Ectodermal cell (in vitro differentiated cells): ENCODE measurements around the gene RPL41. TPM values are rescaled to one million over a fixed set of nuclear protein-coding genes. Genes with fewer than 3 reads are reported as not detected.
"Not testable (repeated sequence)": the region's sequence is repeated elsewhere in the genome, so short reads cannot be mapped to it uniquely, and the experiment has no call there.

Source experiments
- H3K27ac ChIP-seq: 2 replicates; pipeline ENCODE4 v1.7.0; 2013; ENCODE audit warnings: mild to moderate bottlenecking, low read depth, low read length; ENCODE audit not compliant: insufficient read depth, poor library complexity, severe bottlenecking
- H3K27me3 ChIP-seq: 2 replicates; pipeline ENCODE4 v1.7.0; 2013; ENCODE audit warnings: mild to moderate bottlenecking, low read length; ENCODE audit not compliant: insufficient read depth, control insufficient read depth, poor library complexity, severe bottlenecking
- H3K36me3 ChIP-seq: one replicate; pipeline ENCODE4 v1.7.0; 2013; ENCODE audit warnings: low read length; ENCODE audit not compliant: control insufficient read depth, insufficient read depth
- H3K4me1 ChIP-seq: one replicate; pipeline ENCODE4 v1.7.0; 2013; ENCODE audit warnings: low read length; ENCODE audit not compliant: control insufficient read depth, insufficient read depth
- H3K4me3 ChIP-seq: 2 replicates; pipeline ENCODE4 v1.7.0; 2013; ENCODE audit warnings: low read depth, low read length, control low read depth; ENCODE audit not compliant: insufficient read depth
- H3K9me3 ChIP-seq: 2 replicates; pipeline ENCODE4 v1.7.0; 2013; ENCODE audit warnings: mild to moderate bottlenecking, low read length, moderate library complexity; ENCODE audit not compliant: control insufficient read depth
- WGBS, 2 experiments: methylation state at CpG; one replicate each; pipeline ENCODE4 v1.1.7; 2013; ENCODE audit warnings: missing lambda C conversion rate in 2 of 2; 5-methylcytosine and 5-hydroxymethylcytosine counted together
- polyA plus RNA-seq, 4 experiments: library from polyadenylated mRNA; stranded (reverse); fragments of 50-300 nt; gene quantifications; one replicate each; pipeline ENCODE4 v1.2.3, GENCODE V29; 2013

RPL41 gene
- polyA plus RNA-seq (2013, experiment 1 of 4): 5,286 TPM
- polyA plus RNA-seq (2013, experiment 2 of 4): 4,827 TPM
- 5,429 TPM for polyA plus RNA-seq (2013, experiment 3 of 4)
- 6,034 TPM for polyA plus RNA-seq (2013, experiment 4 of 4)

DNA sequence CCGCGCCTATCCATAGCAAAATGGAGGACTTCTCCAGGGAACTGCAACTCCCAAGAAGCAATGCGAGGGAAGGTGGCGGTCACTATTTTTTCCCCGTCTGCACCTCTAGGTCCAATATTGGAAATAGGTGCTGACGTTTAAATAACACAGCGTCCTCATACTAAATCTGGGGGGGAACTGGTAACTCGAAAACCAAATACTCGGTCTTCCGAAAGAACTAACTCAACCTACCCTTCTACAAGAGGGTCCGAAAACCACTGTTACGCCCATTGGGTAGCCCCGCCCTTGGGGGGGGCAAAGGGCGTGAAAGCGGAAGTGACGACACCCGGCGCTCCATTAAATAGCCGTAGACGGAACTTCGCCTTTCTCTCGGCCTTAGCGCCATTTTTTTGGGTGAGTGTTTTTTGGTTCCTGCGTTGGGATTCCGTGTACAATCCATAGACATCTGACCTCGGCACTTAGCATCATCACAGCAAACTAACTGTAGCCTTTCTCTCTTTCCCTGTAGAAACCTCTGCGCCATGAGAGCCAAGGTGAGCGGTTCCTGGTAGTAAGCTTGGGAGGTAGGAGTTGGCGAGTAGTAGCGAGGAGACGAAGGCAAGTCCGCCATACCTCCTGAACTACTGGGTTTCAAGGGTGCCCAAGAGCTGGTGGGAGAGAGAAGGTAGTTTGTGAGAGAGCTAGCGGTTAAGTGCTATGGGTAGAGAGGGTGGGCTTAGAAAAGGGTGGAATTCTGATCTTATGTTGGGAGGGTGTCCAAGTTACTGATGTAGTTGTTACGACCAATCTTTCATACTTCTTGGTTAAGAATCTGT lies at the start of gene RPL41:
TSS of gene RPL41 (plus strand) at position 367 of the 815 bp plus-strand sequence.
- H3K27me3 ChIP-seq: no peaks in the 10 kb centered on the region
- H3K9me3 ChIP-seq: no peaks in the 10 kb centered on the region
- WGBS, 2 experiments: 0% methylated on average over 34 of the region's 34 CpGs
- peak within 1 kb of the TSS; percentile 97 for H3K27ac ChIP-seq
- peaks cover 9% of the 10 kb centered on the region for H3K4me1 ChIP-seq
- peak within 1 kb of the TSS; percentile 86 for H3K4me3 ChIP-seq
- H3K36me3 ChIP-seq: peaks cover 35% of the 10 kb centered on the region

DNA sequence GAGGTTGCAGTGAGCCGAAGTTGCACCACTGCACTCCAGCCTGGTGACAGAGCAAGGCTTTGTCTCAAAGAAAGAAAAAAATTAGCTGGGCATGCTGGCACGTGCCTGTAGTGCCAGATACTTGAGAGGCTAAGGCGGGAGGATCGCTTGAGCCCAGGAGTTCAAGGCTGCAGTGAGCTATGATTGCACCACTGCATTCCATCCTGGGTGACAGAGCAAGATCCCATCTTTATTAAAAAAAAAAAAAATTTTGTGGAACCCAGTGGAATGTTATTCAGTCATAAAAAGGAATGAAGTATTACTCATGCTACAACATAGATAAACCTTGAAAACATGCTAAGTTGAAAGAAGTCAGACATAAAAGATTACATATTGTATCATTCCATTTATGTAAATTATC lies 44.8 kb upstream of the RPL41 start:
- no peaks in the 10 kb centered on the region for H3K4me1 ChIP-seq
- no peaks in the 10 kb centered on the region for H3K9me3 ChIP-seq
- no peak overlapping the region for H3K27ac ChIP-seq
- no peaks in the 10 kb centered on the region for H3K36me3 ChIP-seq
- WGBS, 2 experiments: 88 to 92% methylated on average over 4 of the region's 4 CpGs
- no peaks in the 10 kb centered on the region for H3K27me3 ChIP-seq
- no peak overlapping the region for H3K4me3 ChIP-seq

DNA sequence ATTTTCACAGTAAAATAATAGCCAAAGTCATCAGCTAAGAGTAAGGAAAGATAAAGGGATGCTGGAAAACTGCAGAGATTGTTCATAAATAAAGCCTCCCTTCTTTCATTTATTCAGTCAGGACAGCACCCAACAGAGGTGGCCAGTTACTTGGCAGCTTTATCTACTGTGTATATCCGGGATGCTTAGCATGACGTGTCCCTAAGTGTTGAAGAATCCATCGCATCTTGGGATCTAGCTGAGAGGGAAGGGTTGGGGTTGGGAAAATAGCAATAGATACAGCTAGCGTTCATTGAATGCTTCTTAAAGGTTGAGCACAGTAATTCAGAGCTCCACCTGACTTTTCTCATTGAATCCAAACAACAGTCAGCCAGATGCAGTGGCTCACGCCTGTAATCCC lies 42.0 kb upstream of the RPL41 start:
- Histone ChIP-seq H3K27ac (no peak overlapping the region), H3K9me3 (no peaks in the 10 kb centered on the region), H3K27me3 (peaks cover 4% of the 10 kb centered on the region), H3K36me3 (no peaks in the 10 kb centered on the region), H3K4me1 (no peaks in the 10 kb centered on the region), H3K4me3 (no peak overlapping the region)
- WGBS, 2 experiments: 91 to 95% methylated on average over 5 of the region's 5 CpGs

GRCh38 chr12:56077966-56078365 lies 38.5 kb upstream of the RPL41 start:
- WGBS, 2 experiments: 91 to 93% methylated on average over 9 of the region's 9 CpGs
- not testable (repeated sequence) for H3K9me3 ChIP-seq, H3K4me1 ChIP-seq, H3K27ac ChIP-seq, H3K4me3 ChIP-seq, H3K36me3 ChIP-seq
- H3K27me3 ChIP-seq: peaks cover 25% of the 10 kb centered on the region

DNA sequence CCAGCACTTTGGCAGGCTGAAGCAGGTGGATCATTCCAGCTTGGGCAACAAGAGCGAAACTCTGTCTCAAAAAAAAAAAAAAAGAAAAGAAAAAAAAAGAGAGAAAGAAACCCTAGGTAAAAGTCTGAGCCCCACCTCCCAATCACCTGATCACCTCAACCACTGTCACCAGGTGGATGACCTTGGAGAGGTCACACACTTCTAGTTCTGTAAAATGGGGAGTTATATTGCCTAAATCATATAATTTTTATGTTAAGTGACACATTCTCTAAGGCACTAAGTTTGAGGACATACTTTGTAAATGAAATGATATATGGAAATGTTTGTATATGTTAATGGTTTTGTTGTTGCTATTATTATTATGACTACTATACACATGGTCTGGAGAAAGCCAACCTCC lies 38.0 kb upstream of the RPL41 start:
- H3K4me3 ChIP-seq: no peak overlapping the region
- H3K27ac ChIP-seq: no peak overlapping the region

GRCh38 chr12:56078931-56079722 lies 37.3 kb upstream of the RPL41 start:
- WGBS, 2 experiments: 2% methylated on average over 48 of the region's 50 CpGs
- peak overlapping the region; percentile 50 for H3K27ac ChIP-seq
- H3K36me3 ChIP-seq: no peaks in the 10 kb centered on the region
- H3K4me3 ChIP-seq: peak overlapping the region; percentile 44
- H3K9me3 ChIP-seq: no peaks in the 10 kb centered on the region
- H3K4me1 ChIP-seq: peaks cover 5% of the 10 kb centered on the region
- H3K27me3 ChIP-seq: peaks cover 25% of the 10 kb centered on the region

More for the DNA sequence above, 38.0 kb upstream of the RPL41 start:
- peaks cover 25% of the 10 kb centered on the region for H3K27me3 ChIP-seq
- H3K9me3 ChIP-seq: no peaks in the 10 kb centered on the region
- 100% methylated on average over 1 of the region's 1 CpG for WGBS, 2 experiments
- peaks cover 5% of the 10 kb centered on the region for H3K4me1 ChIP-seq
- H3K36me3 ChIP-seq: no peaks in the 10 kb centered on the region

DNA sequence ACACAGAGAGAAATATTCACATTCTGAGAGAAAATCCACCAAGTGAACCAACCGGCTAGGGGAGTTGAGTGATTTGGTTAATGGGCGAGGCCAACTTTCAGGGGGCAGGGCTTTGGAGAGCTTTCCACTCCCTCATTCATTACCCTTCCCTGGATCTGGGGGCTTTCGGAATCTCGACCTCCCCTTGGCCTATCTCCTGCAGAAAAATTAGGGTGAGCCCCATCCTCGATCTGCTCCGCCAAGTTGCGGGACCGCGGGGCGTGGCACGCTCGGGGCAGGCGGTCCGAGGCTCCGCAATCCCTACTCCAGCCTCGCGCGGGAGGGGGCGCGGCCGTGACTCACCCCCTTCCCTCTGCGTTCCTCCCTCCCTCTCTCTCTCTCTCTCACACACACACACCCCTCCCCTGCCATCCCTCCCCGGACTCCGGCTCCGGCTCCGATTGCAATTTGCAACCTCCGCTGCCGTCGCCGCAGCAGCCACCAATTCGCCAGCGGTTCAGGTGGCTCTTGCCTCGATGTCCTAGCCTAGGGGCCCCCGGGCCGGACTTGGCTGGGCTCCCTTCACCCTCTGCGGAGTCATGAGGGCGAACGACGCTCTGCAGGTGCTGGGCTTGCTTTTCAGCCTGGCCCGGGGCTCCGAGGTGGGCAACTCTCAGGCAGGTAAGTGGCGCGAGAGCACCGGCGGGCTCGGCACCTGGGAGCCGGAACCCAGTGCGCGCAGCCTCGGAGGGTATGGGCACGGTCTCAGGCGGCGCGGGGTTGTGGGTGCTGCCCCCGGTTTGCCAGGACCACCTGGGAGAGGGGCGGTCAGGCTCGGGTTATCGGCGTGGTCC lies 36.5 kb upstream of the RPL41 start, which contains the start of gene ERBB3:
TSS of gene ERBB3 (plus strand) at position 443 of the 833 bp plus-strand sequence. CDS start at position 579, 136 bp downstream.
- WGBS, 2 experiments: 0% methylated on average over 58 to 59 of the region's 59 CpGs
- H3K9me3 ChIP-seq: no peaks in the 10 kb centered on the region
- H3K4me1 ChIP-seq: peaks cover 5% of the 10 kb centered on the region
- peaks cover 25% of the 10 kb centered on the region for H3K27me3 ChIP-seq
- H3K4me3 ChIP-seq: peak within 1 kb of the TSS; percentile 44
- peak within 1 kb of the TSS; percentile 50 for H3K27ac ChIP-seq
- H3K36me3 ChIP-seq: no peaks in the 10 kb centered on the region

DNA sequence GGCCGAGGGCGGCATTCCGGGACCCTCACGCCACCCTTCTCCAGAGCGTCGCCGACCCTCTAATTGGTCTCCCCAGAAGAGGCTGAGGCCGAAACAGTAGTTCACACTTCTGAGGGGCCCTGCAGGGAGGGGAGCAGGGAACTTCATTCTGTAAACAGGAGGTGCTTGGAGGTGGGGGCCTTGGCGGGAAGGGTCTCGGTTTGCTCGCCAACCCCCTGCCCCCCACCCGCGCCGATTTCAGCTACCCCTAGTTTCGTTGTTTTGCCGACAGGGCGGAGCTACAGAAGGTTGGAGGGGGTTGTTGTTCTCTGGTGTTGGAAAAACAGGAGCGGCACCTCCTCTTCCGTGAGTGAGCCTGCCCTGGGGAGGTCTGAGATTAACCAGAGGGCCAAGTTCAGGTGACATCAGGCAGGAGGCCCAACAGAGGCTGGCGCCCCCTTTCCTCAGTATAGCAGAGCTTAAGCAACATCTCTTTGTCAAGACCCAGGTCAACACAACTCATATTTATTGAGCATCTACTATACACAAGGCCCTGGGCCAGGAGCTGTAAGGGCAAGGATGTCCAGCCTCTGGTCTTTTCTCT lies 35.8 kb upstream of the RPL41 start:
- H3K4me3 ChIP-seq: peak overlapping the region; percentile 44
- H3K27ac ChIP-seq: no peak overlapping the region
- peaks cover 5% of the 10 kb centered on the region for H3K4me1 ChIP-seq
- H3K36me3 ChIP-seq: no peaks in the 10 kb centered on the region
- peaks cover 25% of the 10 kb centered on the region for H3K27me3 ChIP-seq
- 4 to 6% methylated on average over 19 to 20 of the region's 20 CpGs for WGBS, 2 experiments
- no peaks in the 10 kb centered on the region for H3K9me3 ChIP-seq
